ENCODE data around the gene MAN1C1. TPM values are rescaled to one million over a fixed set of nuclear protein-coding genes. Genes with fewer than 3 reads are reported as not detected.

The MAN1C1 gene
- total RNA-seq, 1 experiment from 2014 or later: 0.11 TPM

DNA sequence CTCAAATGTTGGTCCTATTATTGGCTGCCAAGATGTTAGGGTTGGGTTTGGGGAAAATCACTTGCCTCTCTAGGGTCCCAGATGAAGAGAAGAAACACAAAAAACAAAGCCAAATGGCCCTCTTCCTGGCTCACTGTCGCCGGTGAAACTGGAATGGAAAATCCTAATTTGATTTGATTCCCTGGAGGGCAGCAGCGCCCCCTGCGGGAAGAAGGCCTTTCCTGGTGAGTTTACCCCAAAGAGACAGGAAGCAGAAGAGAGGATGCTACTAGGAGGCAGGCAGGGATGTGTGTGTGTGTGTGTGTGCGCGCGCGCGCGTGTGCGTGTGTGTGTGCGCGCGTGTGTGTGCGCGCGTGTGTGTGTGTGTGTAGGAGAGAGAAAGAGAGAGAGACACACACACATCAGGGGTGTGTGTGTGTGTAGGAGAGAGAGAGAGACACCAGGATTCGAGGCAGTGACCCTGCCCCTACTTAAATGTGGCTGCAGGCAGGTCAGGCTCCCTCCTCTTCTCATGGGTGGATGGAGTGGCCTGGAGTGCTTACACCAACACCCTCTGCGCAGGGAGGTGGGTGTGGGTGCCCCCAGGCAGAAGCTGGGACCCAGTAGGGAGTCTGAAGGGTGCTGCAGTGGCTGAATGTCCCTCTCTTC, 180.3 kb downstream of the MAN1C1 start:
- no peak for TF ChIP-seq EZH2 (IDR thresholded peaks at IDR 0.05; ENCODE audit: low read length, unreplicated experiment)
- TF ChIP-seq, protein P1, sequence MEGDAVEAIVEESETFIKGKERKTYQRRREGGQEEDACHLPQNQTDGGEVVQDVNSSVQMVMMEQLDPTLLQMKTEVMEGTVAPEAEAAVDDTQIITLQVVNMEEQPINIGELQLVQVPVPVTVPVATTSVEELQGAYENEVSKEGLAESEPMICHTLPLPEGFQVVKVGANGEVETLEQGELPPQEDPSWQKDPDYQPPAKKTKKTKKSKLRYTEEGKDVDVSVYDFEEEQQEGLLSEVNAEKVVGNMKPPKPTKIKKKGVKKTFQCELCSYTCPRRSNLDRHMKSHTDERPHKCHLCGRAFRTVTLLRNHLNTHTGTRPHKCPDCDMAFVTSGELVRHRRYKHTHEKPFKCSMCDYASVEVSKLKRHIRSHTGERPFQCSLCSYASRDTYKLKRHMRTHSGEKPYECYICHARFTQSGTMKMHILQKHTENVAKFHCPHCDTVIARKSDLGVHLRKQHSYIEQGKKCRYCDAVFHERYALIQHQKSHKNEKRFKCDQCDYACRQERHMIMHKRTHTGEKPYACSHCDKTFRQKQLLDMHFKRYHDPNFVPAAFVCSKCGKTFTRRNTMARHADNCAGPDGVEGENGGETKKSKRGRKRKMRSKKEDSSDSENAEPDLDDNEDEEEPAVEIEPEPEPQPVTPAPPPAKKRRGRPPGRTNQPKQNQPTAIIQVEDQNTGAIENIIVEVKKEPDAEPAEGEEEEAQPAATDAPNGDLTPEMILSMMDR (conservative IDR thresholded peaks at IDR 0.05; ENCODE audit: low read depth, low read length): peak; percentile 85
- POLR2A ChIA-PET (ENCODE audit: unreplicated experiment): no interaction called here
- no peaks in the 10 kb centered on the region for H3K9me3 ChIP-seq (ENCODE audit: low read length)
- CTCF ChIA-PET: interaction anchor here (1.3 kb wide), 1 partner anchor 188 kb away, joined by 3 read pairs; no protein-coding TSS in a partner anchor
- no TSS peak for BruUV-seq (replicated peaks)
- H3K27me3 ChIP-seq (ENCODE audit: low read length): no peaks in the 10 kb centered on the region
- H3K4me2 ChIP-seq (ENCODE audit: low read length): peak overlapping the region; percentile 64
- no peaks in the 10 kb centered on the region for H3K9me2 ChIP-seq (replicated peaks; ENCODE audit: low read length)
- no peaks in the 10 kb centered on the region for H4K20me1 ChIP-seq (ENCODE audit: low read length)
- no peaks in the 10 kb centered on the region for H3F3A ChIP-seq (ENCODE audit: low read length, unreplicated experiment)
- 0 out of 2 replicates have a peak overlapping the region, but pooled peaks have one; percentile 14 for H3K9ac ChIP-seq (ENCODE audit: low read length)
- no peaks in the 10 kb centered on the region for H3K36me3 ChIP-seq (ENCODE audit: low read depth, low read length)
- H3K4me3 ChIP-seq (ENCODE audit: low read length): peak overlapping the region; percentile 12; the same call in 1 of the 2 replicates
- DNase-seq (peak; percentile 84), ATAC-seq (peak; percentile 53)
- H2AFZ ChIP-seq (ENCODE audit: low read length): peak overlapping the region; percentile 88
- peaks cover 16% of the 10 kb centered on the region; the same call in 1 of the 2 replicates for H3K4me1 ChIP-seq (ENCODE audit: insufficient read depth, low read length)
- peaks cover 6% of the 10 kb centered on the region; the same call in 1 of the 2 replicates for H3K79me2 ChIP-seq (ENCODE audit: low read length)
- intact Hi-C loops (cut with micrococcal nuclease): loop anchor here (1.0 to 10.0 kb wide), 2 partner anchors 102 to 186 kb away; no protein-coding TSS in a partner anchor
- H3K27ac ChIP-seq (ENCODE audit: low read length): no peak overlapping the region

- no peak overlapping the region for H3K4me2 ChIP-seq (ENCODE audit: low read length)
- ChIA-PET CTCF (interaction anchor here (0.5 to 0.7 kb wide), 2 partner anchors 179 to 190 kb away, joined by 3 to 6 read pairs; no protein-coding TSS in a partner anchor), POLR2A (ENCODE audit: unreplicated experiment) (interaction anchor here (0.5 kb wide), 1 partner anchor 94 kb away, joined by 9 read pairs; no protein-coding TSS in a partner anchor)
- H3K79me2 ChIP-seq (ENCODE audit: low read length): peaks cover 6% of the 10 kb centered on the region; the same call in 1 of the 2 replicates
- no peak overlapping the region for H3K9ac ChIP-seq (ENCODE audit: low read length)
- intact Hi-C loops (cut with micrococcal nuclease): loop anchor here (10.0 kb wide), 1 partner anchor 103 kb away; no protein-coding TSS in a partner anchor
- ATAC-seq (no peak), DNase-seq (peak; percentile 50)
- H3K27ac ChIP-seq (ENCODE audit: low read length): no peak overlapping the region
- no peaks in the 10 kb centered on the region for H3K36me3 ChIP-seq (ENCODE audit: low read depth, low read length)
- H3K4me3 ChIP-seq (ENCODE audit: low read length): no peak overlapping the region
- no peaks in the 10 kb centered on the region for H3F3A ChIP-seq (ENCODE audit: low read length, unreplicated experiment)
- H4K20me1 ChIP-seq (ENCODE audit: low read length): no peaks in the 10 kb centered on the region
- TF ChIP-seq EZH2phosphoT487 (IDR thresholded peaks at IDR 0.05; ENCODE audit: borderline replicate concordance, low read length) (no peak), EZH2 (IDR thresholded peaks at IDR 0.05; ENCODE audit: low read length, unreplicated experiment) (no peak)
- TF ChIP-seq, protein P1 (conservative IDR thresholded peaks at IDR 0.05; ENCODE audit: low read depth, low read length): peak; percentile 63
- H3K9me3 ChIP-seq (ENCODE audit: low read length): no peaks in the 10 kb centered on the region
- no peaks in the 10 kb centered on the region for H3K27me3 ChIP-seq (ENCODE audit: low read length)
- H3K9me2 ChIP-seq (replicated peaks; ENCODE audit: low read length): no peaks in the 10 kb centered on the region
- peaks cover 16% of the 10 kb centered on the region; the same call in 1 of the 2 replicates for H3K4me1 ChIP-seq (ENCODE audit: insufficient read depth, low read length)
- no TSS peak for BruUV-seq (replicated peaks)
- H2AFZ ChIP-seq (ENCODE audit: low read length): no peak overlapping the region
Measured at GRCh38 chr1:25797939-25798338, 181.3 kb downstream of the MAN1C1 start.
